Measurements from ENCODE around the gene PLEKHA4.

The PLEKHA4 gene

GRCh38 chr19:48844472-48844871 lies 23.9 kb downstream of the PLEKHA4 start:
- TF ChIP-seq, protein P1, sequence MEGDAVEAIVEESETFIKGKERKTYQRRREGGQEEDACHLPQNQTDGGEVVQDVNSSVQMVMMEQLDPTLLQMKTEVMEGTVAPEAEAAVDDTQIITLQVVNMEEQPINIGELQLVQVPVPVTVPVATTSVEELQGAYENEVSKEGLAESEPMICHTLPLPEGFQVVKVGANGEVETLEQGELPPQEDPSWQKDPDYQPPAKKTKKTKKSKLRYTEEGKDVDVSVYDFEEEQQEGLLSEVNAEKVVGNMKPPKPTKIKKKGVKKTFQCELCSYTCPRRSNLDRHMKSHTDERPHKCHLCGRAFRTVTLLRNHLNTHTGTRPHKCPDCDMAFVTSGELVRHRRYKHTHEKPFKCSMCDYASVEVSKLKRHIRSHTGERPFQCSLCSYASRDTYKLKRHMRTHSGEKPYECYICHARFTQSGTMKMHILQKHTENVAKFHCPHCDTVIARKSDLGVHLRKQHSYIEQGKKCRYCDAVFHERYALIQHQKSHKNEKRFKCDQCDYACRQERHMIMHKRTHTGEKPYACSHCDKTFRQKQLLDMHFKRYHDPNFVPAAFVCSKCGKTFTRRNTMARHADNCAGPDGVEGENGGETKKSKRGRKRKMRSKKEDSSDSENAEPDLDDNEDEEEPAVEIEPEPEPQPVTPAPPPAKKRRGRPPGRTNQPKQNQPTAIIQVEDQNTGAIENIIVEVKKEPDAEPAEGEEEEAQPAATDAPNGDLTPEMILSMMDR (IDR thresholded peaks at IDR 0.05) = no peak
- Histone ChIP-seq H3K9ac (no peak overlapping the region), H3K4me1 (no peaks in the 10 kb centered on the region), H3K36me3 (ENCODE audit: control insufficient read depth, insufficient read depth, low read length) (no peaks in the 10 kb centered on the region), H3K4me3 (ENCODE audit: low read depth, low read length) (no peak overlapping the region), H3K4me2 (ENCODE audit: low read length) (no peak overlapping the region), H3K79me2 (no peaks in the 10 kb centered on the region), H3K9me3 (ENCODE audit: control insufficient read depth, low read length) (no peaks in the 10 kb centered on the region), H3K27me3 (ENCODE audit: control insufficient read depth, insufficient read depth, low read length) (no peaks in the 10 kb centered on the region), H3K27ac (no peak overlapping the region), H2AFZ (no peak overlapping the region)

GRCh38 chr19:48842789-48843162 lies 25.6 kb downstream of the PLEKHA4 start:
- H3K79me2 ChIP-seq = no peaks in the 10 kb centered on the region
- H2AFZ ChIP-seq = peak overlapping the region; percentile 24
- no peak overlapping the region for H3K9ac ChIP-seq
- H3K4me3 ChIP-seq (ENCODE audit: low read depth, low read length) = no peak overlapping the region
- H3K27ac ChIP-seq = no peak overlapping the region
- H3K4me2 ChIP-seq (ENCODE audit: low read length) = no peak overlapping the region
- no peaks in the 10 kb centered on the region for H3K9me3 ChIP-seq (ENCODE audit: control insufficient read depth, low read length)
- no peaks in the 10 kb centered on the region for H3K36me3 ChIP-seq (ENCODE audit: control insufficient read depth, insufficient read depth, low read length)
- TF ChIP-seq, protein P1 (IDR thresholded peaks at IDR 0.05) = peak; percentile 93
- no peaks in the 10 kb centered on the region for H3K4me1 ChIP-seq
- H3K27me3 ChIP-seq (ENCODE audit: control insufficient read depth, insufficient read depth, low read length) = no peaks in the 10 kb centered on the region

- H3K4me3 ChIP-seq (ENCODE audit: low read depth, low read length) = no peak overlapping the region
- no peaks in the 10 kb centered on the region for H3K27me3 ChIP-seq (ENCODE audit: control insufficient read depth, insufficient read depth, low read length)
- H3K79me2 ChIP-seq = no peaks in the 10 kb centered on the region
- H3K36me3 ChIP-seq (ENCODE audit: control insufficient read depth, insufficient read depth, low read length) = no peaks in the 10 kb centered on the region
- TF ChIP-seq, protein P1 (IDR thresholded peaks at IDR 0.05) = no peak
- no peak overlapping the region for H2AFZ ChIP-seq
- no peak overlapping the region for H3K9ac ChIP-seq
- no peak overlapping the region for H3K27ac ChIP-seq
- H3K9me3 ChIP-seq (ENCODE audit: control insufficient read depth, low read length) = no peaks in the 10 kb centered on the region
- H3K4me2 ChIP-seq (ENCODE audit: low read length) = no peak overlapping the region
- no peaks in the 10 kb centered on the region for H3K4me1 ChIP-seq
These were observed 26.8 kb downstream of the PLEKHA4 start for GRCh38 chr19:48841571-48841970.

DNA sequence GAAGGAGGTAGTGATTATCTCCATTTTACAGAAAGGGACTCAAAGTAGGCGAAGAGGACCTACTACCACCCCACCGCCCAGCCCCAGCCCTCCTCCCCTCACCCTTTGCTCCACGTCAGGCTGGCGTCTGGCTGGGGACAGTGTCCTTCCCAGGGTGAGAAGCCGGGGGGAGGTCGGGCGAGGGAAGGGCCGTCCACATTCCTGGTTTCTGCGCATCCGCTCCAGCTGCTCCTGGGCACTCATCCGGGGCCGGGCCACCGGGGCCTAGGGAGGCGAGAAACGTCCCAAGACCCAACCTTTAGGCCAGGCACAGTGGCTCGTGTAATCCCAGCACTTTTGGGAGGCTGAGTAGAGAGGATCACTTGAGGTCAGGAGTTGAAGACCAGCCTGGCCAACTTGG lies 27.4 kb downstream of the PLEKHA4 start:
- Histone ChIP-seq H3K27me3 (ENCODE audit: control insufficient read depth, insufficient read depth, low read length) (no peaks in the 10 kb centered on the region), H3K9ac (no peak overlapping the region), H3K9me3 (ENCODE audit: control insufficient read depth, low read length) (no peaks in the 10 kb centered on the region), H3K4me3 (ENCODE audit: low read depth, low read length) (no peak overlapping the region), H3K4me1 (no peaks in the 10 kb centered on the region), H2AFZ (no peak overlapping the region), H3K4me2 (ENCODE audit: low read length) (no peak overlapping the region), H3K36me3 (ENCODE audit: control insufficient read depth, insufficient read depth, low read length) (no peaks in the 10 kb centered on the region), H3K79me2 (no peaks in the 10 kb centered on the region), H3K27ac (no peak overlapping the region)
- TF ChIP-seq, protein P1 (IDR thresholded peaks at IDR 0.05) = no peak

DNA sequence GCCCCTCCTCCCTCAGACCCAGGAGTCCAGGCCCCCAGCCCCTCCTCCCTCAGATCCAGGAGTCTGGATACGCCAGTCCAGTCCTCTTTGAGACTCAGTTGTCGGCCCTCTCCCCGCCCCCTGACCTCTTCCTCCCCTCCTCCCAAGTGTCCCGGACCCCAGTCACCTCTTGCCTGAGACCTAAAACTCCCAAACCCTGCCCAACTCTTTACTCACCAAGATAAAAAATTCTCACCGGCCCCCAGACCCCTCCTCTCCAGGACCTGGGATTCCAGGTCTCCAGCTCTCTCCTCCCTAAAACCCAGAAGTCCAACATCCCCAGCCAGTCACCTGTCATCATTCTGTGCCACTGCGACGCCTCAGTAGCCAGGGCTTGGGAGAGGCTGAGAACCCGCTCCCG lies 30.7 kb downstream of the PLEKHA4 start:
- H3K27ac ChIP-seq = peak overlapping the region; percentile 85
- no peaks in the 10 kb centered on the region for H3K9me3 ChIP-seq (ENCODE audit: control insufficient read depth, low read length)
- peak overlapping the region; percentile 93 for H2AFZ ChIP-seq
- TF ChIP-seq, protein P1 (IDR thresholded peaks at IDR 0.05) = no peak
- H3K79me2 ChIP-seq = no peaks in the 10 kb centered on the region
- no peaks in the 10 kb centered on the region for H3K36me3 ChIP-seq (ENCODE audit: control insufficient read depth, insufficient read depth, low read length)
- no peaks in the 10 kb centered on the region for H3K27me3 ChIP-seq (ENCODE audit: control insufficient read depth, insufficient read depth, low read length)
- no peak overlapping the region for H3K9ac ChIP-seq
- H3K4me3 ChIP-seq (ENCODE audit: low read depth, low read length) = peak overlapping the region; percentile 91
- H3K4me2 ChIP-seq (ENCODE audit: low read length) = peak overlapping the region; percentile 96
- no peaks in the 10 kb centered on the region for H3K4me1 ChIP-seq
